ENCODE measurements around the gene TNNC1. TPM values are rescaled to one million over a fixed set of nuclear protein-coding genes. Genes with fewer than 3 reads are reported as not detected.

Gene TNNC1
- total and polyA plus RNA-seq, 10 donors: 0.74 to 5.8 (median 1.9) TPM

DNA sequence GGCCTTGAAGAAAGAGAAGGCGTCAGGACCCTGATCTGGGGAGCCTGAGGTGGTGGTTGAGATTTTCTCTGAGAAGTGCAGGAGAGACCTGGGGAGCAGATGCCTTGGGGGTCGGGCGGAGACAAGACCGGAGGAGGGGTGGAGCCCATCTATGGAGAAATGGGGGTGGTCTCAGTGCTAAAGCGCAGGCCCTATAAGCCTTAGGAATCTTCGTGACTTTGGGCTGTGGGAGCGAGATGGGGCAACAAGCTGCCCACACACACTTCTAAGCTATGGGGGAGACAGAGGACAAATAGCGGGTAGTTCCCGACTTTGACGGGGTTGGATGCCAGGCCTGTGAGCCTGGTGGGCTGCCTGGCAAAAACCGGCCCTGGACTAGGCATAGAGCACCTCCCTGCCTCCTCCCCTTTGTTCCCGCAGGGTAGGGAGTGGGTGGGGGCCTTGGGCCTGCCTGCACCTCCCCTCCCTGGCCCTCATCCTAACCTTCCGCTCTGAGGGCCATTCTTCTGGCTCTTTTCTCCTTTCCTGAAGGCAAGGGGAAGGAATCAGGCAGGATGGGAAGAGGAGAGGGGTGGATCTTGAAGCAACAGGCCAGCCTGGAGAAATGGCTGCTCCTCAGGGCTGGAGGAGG is 2.4 kb upstream of the TNNC1 start:
- DNase-seq: peak; percentile 78
- WGBS, 5 donors: 22 to 51% (median 29%) methylated on average over 13 of the region's 13 CpGs
- Histone ChIP-seq H3K36me3 (peaks cover 0 to 38% (median 27%) of the 10 kb centered on the region in 6 donors), H3K4me3 (peak overlapping the region; percentile 53 to 91 (median 73)), H3K27ac (peak overlapping the region; percentile 88 to 96 (median 92)), H3K4me1 (peaks cover 22 to 54% (median 38%) of the 10 kb centered on the region in 6 donors), H3K27me3 (replicated peaks in 1 of 7) (no peaks in the 10 kb centered on the region), H3K9me3 (no peaks in the 10 kb centered on the region)
- intact Hi-C loops (cut with DNase I; ENCODE audit: low total_unique reads): no loop called here
- TF ChIP-seq, protein P1, sequence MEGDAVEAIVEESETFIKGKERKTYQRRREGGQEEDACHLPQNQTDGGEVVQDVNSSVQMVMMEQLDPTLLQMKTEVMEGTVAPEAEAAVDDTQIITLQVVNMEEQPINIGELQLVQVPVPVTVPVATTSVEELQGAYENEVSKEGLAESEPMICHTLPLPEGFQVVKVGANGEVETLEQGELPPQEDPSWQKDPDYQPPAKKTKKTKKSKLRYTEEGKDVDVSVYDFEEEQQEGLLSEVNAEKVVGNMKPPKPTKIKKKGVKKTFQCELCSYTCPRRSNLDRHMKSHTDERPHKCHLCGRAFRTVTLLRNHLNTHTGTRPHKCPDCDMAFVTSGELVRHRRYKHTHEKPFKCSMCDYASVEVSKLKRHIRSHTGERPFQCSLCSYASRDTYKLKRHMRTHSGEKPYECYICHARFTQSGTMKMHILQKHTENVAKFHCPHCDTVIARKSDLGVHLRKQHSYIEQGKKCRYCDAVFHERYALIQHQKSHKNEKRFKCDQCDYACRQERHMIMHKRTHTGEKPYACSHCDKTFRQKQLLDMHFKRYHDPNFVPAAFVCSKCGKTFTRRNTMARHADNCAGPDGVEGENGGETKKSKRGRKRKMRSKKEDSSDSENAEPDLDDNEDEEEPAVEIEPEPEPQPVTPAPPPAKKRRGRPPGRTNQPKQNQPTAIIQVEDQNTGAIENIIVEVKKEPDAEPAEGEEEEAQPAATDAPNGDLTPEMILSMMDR (IDR thresholded peaks at IDR 0.05 in 8 of 11, conservative IDR thresholded peaks at IDR 0.05 in 3 of 11): no peak
- TF ChIP-seq POLR2AphosphoS5 (IDR thresholded peaks at IDR 0.05): peak in 1 of 3 donors; percentile 36

DNA sequence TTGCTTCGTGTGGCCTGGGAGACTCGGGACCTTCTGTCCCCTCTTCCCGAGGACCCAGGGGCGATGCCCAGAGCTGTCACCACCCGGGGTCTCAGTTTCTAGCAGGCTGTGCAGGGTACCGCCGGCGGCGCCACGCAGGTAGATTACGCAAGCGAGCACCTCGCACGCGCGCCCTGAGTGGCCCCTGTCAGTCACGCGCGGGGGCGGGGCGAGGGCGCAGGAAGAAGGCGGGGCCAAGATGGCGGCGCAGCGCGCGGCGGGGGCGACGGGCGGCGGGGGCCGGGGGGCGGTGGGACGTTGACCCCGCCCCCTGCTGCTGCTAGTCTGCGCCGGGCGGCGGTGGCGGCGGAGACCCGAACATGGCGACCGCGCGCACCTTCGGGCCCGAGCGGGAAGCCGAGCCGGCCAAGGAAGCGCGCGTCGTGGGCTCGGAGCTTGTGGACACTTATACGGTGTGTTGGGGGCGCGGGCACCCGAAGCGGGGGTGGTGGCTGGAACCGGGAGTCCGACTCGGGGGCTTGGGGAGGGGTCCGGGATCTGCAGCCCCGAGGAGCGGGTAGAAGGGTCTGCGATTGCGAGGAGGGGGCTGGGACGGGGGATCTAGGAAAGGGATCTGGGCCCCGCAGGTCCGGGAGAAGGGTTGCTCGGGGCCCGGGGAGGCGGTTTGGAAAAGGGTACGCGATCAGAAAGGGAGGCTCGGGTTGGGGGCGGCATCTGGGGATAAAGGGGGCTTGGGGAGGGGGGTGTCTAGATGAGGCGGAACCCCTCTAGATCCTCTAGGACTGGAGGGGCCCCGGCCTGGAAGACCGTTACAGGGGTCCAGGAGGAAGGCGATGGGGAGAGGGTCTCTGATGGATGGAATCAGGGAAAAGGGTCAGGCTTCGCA is 1.7 kb upstream of the TNNC1 start, which contains the start of gene NISCH:
TSS of gene NISCH (plus strand) at position 322 of the 886 bp plus-strand sequence. CDS start at position 360, 38 bp downstream.
- intact Hi-C loops (cut with DNase I; ENCODE audit: low total_unique reads): no loop called here
- H3K4me1 ChIP-seq: peaks cover 22 to 54% (median 38%) of the 10 kb centered on the region in 6 donors
- H3K27ac ChIP-seq: peak within 1 kb of the TSS; percentile 88 to 96 (median 92)
- H3K4me3 ChIP-seq: peak within 1 kb of the TSS; percentile 53 to 91 (median 73)
- DNase-seq: peak; percentile 97
- H3K36me3 ChIP-seq: peaks cover 0 to 30% (median 20%) of the 10 kb centered on the region in 6 donors
- H3K27me3 ChIP-seq (replicated peaks in 1 of 7): no peaks in the 10 kb centered on the region
- TF ChIP-seq, protein P1 (IDR thresholded peaks at IDR 0.05 in 8 of 11, conservative IDR thresholded peaks at IDR 0.05 in 3 of 11): no peak
- TF ChIP-seq POLR2A (IDR thresholded peaks at IDR 0.05) (peak in 1 of 3 donors; percentile 27), POLR2AphosphoS5 (IDR thresholded peaks at IDR 0.05) (peak; percentile 89 to 95 (median 92))
- no peaks in the 10 kb centered on the region for H3K9me3 ChIP-seq
- WGBS, 5 donors: 1 to 2% (median 1%) methylated on average over 26 to 86 of the region's 86 CpGs

DNA sequence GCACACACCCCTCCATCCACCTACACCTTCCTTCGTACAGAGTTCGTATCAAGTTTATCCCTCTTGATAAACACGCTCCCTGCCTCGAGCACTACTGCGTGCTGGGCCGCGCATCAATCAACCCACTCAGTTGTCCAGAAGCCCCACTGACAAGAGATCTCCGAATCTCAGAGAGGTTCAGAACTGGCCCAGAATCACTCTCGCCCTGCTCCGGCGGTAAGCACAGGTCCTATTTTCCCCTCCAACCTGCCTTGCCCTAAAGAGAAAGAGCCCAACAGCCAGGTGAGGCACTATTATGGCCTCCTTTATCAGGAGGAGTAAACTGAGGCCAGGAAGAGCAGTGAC is 1.1 kb upstream of the TNNC1 start:
- no peak for DNase-seq
- peaks cover 22 to 54% (median 38%) of the 10 kb centered on the region in 6 donors for H3K4me1 ChIP-seq
- no peak for TF ChIP-seq POLR2AphosphoS5 (IDR thresholded peaks at IDR 0.05)
- TF ChIP-seq, protein P1 (IDR thresholded peaks at IDR 0.05 in 8 of 11, conservative IDR thresholded peaks at IDR 0.05 in 3 of 11): no peak
- intact Hi-C loops (cut with DNase I; ENCODE audit: low total_unique reads): no loop called here
- peak overlapping the region; percentile 53 to 91 (median 73) for H3K4me3 ChIP-seq
- H3K27me3 ChIP-seq (replicated peaks in 1 of 7): no peaks in the 10 kb centered on the region
- 49 to 55% (median 51%) methylated on average over 11 of the region's 11 CpGs for WGBS, 5 donors
- H3K36me3 ChIP-seq: peaks cover 0 to 25% (median 14%) of the 10 kb centered on the region in 6 donors
- no peaks in the 10 kb centered on the region for H3K9me3 ChIP-seq
- peak overlapping the region; percentile 88 to 96 (median 92) for H3K27ac ChIP-seq

Data from spleen (tissue), 11 donors.